Colon (tissue), 2 donors: Measurements from ENCODE around the gene MYO5C.
"Not testable (repeated sequence)": the region's sequence is repeated elsewhere in the genome, so short reads cannot be mapped to it uniquely, and the experiment has no call there.

Experiments
- FAIRE-seq: peaks from 2 replicates; lab custom pipeline; 2012; peaks lifted over from hg19 to GRCh38; lab: Jason Lieb, UNC
- donor health status: control.
- donor health status: control.

Gene MYO5C

DNA sequence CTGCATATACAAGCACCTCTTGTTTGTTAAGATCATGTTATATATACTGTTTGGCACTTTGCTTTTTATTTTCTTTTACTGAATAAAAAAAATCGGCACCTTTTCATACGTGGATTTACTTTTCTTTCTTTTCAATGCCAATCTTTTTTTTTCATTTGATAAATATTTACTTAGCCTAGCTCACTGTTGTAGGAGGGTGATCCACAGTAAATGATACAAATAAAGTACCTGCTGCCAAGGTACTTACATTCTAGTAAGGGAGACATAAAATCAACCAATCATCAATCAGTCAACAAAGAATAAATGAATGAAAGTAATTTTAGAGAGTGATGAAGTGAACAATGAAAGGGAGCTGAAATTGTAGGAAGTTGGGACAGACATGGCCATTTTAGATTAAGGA, 122.7 kb downstream of the MYO5C start:
- no peak for FAIRE-seq

DNA sequence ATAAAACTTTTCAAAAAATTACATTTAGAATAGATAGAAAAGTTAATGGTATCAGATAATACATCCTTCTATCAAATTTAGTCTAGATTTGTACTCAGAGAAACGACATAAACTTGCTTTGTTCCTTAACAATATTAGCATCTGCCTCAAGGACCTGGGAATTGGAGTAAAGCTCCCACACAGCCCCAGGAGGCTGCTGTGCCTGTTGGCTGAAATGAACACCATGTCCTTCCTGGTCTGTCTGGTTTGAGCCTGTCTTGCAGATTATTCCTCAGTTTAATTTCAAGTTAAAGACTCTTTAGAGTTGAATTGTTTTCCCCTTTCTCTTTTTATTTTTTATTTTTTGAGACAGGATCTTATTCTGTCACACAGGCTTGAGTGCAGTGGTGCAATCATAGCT, 123.8 kb downstream of the MYO5C start:
- FAIRE-seq, result no peak

DNA sequence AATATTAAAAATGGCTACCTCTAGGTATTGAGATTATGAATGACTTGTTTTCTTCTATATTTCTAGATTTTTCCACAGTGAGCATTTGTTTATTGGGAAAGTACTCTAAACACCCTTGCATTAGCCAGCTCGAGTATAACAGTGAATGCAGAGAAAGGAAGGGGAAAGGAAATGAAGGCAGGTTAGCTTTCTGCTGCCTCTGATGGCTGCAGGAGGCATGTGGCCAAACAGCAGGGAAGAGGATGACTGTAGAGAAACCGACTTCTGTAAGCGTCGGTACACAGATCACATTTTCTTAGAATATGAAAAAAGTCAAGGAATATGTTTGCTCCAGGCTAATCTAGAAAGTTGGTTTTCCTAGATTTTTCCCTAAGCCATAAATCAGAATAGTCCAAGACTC, 124.2 kb downstream of the MYO5C start:
- FAIRE-seq, result no peak

DNA sequence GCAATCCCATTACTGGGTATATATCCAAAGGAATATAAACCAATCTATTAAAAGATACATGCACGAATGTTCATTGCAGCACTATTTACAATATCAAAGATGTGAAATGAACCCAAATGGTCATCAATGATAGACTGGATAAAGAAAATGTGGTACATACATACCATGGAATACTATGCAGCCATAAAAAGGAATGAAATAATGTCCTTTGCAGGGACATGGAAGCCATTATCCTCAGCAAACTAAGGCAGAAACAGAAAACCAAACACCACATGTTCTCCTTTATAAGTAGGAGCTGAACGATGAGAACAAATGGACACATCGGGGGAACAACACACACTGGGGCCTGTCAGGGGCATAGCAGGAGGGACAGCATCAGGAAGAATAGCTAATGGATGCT, 125.4 kb downstream of the MYO5C start:
- not testable (repeated sequence) for FAIRE-seq

- FAIRE-seq, result not testable (repeated sequence)
These were observed 130.0 kb downstream of the MYO5C start for GRCh38 chr15:52165494-52166131.

- FAIRE-seq, result no peak
These were observed 130.9 kb downstream of the MYO5C start for GRCh38 chr15:52164631-52165265.

DNA sequence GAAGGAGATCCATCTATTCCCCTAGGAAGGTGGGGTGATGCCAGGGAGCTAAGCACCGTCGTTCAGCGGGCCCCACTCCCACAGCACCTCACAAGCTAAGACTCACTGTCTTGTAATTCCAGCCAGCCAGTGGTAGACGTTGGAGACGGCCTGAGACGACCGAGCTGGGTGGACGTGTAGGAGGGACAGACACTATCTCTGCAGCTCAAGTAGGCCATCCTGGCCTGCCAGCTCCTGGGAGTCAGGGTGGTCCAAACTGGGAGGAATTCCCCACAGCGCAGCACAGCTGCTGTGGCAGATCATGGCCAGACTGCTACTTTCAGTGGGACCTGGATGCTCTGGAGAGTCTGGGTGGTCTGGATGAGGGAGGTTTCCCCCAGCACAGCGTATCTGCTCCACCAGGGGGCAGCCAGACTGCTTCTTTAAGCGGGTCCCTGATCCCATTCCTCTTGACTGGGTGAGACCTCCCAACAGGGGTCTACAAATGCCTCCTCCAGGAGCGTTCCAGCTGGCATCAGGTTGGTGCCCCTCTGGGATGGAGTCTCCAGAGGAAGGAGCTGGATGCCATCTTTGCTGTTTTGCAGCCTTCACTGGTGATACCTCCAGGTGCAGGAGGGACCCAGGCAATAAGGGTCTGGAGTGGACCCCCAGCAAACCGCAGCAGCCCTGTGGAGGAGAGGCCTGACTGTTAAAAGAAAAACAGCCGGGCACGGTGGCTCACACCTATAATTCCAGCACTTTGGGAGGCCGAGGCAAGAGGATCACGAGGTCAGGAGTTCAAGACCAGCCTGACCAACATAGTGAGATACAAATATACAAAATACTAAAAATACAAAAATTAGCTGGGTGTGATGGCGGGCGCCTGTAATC, 132.0 kb downstream of the MYO5C start:
- no peak for FAIRE-seq

GRCh38 chr15:52162876-52163275, 132.7 kb downstream of the MYO5C start:
- no peak for FAIRE-seq

DNA sequence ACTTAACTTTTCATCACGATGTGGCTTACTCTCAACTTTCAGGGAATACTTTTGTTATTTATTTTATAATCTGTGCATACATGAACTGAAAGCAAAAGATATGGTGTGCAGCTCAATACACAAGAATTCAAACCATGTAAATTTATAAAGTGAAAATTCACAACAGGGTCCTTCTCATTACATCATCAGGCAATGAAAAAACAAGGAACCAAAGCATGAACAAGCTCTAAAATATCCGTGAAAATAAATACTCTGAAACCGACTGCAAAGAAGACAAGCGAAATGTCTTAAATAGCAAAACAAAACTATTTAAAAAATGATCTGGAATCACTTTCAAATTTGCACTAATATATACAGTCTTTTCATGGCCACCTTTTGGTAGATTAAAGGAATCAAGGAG, 133.3 kb downstream of the MYO5C start:
- no peak for FAIRE-seq

DNA sequence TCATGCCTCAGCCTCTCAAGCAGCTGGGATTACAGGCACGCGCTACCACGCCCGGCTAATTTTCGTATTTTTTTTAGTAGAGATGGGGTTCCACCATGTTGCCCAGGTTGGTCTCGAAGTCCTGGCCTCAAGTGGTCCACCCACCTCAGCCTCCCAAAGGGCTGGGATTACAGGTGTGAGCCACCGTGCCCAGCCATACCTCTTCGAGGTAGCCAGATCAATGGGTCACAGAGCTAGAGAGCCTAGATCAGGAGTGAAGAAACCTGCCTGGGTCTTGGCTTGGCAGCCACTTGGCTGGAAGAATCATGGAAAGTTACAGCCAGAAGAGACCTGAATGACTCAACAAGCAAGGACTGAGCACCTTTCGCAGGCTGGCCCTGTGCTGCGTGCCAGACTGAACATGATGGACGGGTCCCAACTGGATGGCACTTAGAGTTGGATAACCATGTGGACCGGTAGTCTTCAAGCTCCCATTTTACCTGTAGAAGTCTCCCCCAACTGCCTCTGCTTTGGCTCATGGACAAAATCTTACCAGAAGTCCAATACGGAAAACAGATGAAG, 134.1 kb downstream of the MYO5C start:
- no peak for FAIRE-seq

GRCh38 chr15:52159645-52160044, 136.0 kb downstream of the MYO5C start:
- FAIRE-seq, result no peak

- no peak for FAIRE-seq
These were observed 137.4 kb downstream of the MYO5C start for GRCh38 chr15:52158084-52158765.

DNA sequence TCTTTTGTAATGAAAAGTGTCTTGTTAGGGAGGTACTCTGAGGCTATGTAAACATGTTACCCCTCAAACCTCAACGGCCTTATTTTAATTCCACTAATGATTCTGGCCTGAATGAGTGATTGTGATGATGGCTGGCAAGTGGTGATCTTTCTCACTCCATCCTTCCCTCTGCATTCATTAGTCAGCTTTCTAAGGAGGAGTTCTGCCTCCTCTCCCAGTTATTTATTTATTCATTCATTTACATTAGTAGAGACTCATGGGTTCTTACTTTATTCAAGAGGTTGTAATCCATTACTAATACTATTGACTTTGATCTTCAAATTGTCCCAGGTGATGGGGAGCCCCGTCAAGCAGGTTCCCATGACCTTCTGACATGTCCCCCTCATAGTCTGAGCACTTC, 139.7 kb downstream of the MYO5C start:
- no peak for FAIRE-seq

- no peak for FAIRE-seq
These were observed 140.4 kb downstream of the MYO5C start for GRCh38 chr15:52154896-52155865.

GRCh38 chr15:52153900-52154895, 141.4 kb downstream of the MYO5C start:
- FAIRE-seq, result no peak

- no peak for FAIRE-seq
These were observed 144.3 kb downstream of the MYO5C start for GRCh38 chr15:52151353-52151752.

GRCh38 chr15:52150871-52151270, 144.7 kb downstream of the MYO5C start:
- no peak for FAIRE-seq

DNA sequence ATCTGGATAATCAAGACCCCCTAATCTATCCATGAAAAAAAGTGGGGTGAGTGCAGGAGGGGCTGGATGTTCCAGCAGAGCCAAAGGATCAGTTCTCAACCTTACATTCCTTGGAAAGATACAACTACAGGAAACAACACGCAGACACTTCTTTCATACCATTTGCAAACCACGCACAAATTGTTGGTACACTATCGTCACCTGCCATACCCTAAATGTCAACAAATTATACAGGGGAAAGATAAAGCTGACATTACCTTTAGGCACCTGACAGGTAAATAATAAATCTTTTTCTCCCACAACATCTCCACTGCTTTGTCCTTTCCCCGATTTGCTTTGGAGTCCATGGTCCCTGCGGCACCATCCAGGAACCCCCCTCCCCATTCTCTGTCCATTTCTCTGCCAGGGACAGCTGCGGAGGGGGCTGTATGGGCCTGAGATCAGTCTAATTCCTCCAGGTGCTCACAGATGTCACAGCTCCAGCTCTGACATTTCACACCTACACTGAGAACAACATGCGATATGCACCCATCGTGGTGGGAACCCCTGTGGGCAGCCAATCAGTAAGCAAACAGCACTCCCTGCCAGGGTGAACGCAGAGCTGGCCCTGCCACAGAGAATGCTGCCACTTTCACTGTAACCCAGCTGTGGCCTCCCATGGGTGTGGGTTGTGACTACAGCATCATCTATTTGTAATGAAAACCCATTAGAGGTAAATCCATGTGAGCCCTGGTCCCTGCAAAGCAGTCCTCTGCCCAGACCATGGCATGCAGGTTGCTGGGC, 145.4 kb downstream of the MYO5C start:
- no peak for FAIRE-seq

- no peak for FAIRE-seq
These were observed 147.2 kb downstream of the MYO5C start for GRCh38 chr15:52148403-52148802.
